ENCODE data around the gene CACNA1C.

Gene CACNA1C

DNA sequence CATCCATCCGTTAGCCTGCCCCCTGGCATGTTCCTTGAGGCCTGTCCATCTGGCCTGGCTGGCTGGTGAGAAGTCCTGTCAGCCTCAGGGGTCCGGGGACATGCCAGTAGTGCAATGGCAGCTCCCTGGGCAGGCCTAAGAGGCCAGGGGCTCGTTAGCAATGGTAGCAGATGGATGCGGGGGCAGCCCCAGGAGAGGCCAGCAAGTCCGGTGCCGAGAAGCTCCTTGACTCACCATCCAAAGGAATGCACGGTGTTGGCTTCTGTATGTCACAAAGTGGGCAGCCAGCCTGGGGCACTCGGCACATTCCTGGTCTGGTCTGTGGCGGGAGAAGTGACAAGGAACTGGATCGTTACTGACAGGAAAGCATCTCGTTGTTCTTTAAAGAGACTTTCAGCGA is 319.9 kb downstream of the CACNA1C start:
- no peak overlapping the region for H3K4me3 ChIP-seq (ENCODE audit: low read depth, low read length)

DNA sequence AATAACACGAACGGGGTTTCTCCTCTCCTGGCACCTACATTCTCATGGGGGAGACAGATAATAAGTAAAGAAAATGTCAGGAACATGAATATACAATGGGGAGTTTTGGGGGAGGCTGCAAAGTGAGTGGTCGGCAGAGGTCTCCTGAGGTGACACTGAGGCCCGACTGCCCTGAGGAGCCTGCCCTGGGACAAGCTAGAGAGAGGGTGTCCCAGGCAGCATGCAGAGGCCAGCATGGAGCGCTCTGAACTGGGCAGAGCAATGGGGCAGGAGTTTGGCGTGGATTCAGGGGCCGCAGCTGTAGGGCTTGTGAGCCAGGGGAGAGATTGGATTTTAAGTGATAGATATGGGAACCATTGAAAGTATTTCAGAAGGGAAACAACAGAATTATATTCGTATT is 320.5 kb downstream of the CACNA1C start:
- H3K4me3 ChIP-seq (ENCODE audit: low read depth, low read length): no peak overlapping the region
- TF ChIP-seq, protein P1, sequence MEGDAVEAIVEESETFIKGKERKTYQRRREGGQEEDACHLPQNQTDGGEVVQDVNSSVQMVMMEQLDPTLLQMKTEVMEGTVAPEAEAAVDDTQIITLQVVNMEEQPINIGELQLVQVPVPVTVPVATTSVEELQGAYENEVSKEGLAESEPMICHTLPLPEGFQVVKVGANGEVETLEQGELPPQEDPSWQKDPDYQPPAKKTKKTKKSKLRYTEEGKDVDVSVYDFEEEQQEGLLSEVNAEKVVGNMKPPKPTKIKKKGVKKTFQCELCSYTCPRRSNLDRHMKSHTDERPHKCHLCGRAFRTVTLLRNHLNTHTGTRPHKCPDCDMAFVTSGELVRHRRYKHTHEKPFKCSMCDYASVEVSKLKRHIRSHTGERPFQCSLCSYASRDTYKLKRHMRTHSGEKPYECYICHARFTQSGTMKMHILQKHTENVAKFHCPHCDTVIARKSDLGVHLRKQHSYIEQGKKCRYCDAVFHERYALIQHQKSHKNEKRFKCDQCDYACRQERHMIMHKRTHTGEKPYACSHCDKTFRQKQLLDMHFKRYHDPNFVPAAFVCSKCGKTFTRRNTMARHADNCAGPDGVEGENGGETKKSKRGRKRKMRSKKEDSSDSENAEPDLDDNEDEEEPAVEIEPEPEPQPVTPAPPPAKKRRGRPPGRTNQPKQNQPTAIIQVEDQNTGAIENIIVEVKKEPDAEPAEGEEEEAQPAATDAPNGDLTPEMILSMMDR (IDR thresholded peaks at IDR 0.05; ENCODE audit: low read depth, low read length): no peak

More for the DNA sequence above, 319.9 kb downstream of the CACNA1C start:
- TF ChIP-seq, protein P1 (IDR thresholded peaks at IDR 0.05; ENCODE audit: low read depth, low read length): no peak

DNA sequence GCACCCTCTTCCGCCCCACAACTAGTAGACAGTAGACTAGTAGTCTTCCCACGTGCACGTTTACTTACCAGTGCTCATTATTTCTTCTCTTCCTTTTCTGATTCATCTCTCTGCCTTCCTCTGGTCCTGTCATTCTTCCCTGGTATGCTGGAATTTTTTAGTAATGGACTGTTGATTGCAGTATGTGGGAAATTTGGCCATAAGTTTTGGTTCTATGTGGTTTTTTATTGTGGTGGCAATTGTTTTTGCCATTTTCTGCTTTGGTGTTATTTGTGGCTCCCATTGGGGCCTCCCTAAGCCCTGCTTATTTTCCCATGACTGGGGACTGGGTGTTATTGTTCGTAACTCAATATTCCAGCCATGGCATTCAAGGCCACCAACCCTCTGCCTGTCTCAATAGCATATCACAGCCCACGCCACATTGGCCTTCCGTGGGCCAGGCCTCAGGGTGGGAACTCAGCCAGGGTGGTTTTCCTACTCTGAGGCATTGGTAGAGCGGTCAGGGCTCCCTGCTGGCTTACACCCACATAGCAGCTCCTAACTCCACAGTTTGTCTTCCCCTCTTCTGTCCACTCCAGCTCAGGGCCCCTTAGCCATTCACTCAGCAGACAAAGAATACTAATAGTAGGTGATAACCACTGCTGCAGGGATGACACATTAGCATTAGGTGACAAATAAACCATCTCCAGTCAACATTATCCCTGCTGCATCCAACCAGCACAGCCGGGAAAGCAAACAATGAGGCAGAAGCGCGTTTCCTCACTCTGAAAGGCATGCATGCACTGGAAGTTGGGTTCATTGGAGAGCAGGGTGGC is 321.5 kb downstream of the CACNA1C start:
- H3K4me3 ChIP-seq (ENCODE audit: low read depth, low read length): no peak overlapping the region
- TF ChIP-seq, protein P1 (IDR thresholded peaks at IDR 0.05; ENCODE audit: low read depth, low read length): no peak

DNA sequence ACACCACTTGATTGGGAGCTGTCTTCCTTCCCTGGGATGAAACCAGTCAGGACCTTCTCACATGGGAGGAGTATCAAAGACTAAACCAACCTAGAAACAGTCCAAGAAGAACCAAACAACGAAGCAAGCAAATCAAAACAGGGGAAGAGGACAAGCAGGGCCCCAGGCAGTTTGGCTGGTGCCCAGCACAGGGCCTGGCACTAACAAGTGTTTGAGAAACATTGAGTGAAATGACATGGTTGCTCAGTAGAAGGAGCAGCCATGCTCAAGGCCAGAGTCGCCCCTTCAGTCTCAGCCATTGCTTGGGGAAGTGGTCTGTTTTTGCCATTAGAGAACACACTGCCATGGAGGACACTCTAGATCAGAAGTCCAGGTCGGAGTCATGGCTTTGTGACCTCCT is 323.1 kb downstream of the CACNA1C start:
- H3K4me3 ChIP-seq (ENCODE audit: low read depth, low read length): no peak overlapping the region
- TF ChIP-seq, protein P1 (IDR thresholded peaks at IDR 0.05; ENCODE audit: low read depth, low read length): no peak

DNA sequence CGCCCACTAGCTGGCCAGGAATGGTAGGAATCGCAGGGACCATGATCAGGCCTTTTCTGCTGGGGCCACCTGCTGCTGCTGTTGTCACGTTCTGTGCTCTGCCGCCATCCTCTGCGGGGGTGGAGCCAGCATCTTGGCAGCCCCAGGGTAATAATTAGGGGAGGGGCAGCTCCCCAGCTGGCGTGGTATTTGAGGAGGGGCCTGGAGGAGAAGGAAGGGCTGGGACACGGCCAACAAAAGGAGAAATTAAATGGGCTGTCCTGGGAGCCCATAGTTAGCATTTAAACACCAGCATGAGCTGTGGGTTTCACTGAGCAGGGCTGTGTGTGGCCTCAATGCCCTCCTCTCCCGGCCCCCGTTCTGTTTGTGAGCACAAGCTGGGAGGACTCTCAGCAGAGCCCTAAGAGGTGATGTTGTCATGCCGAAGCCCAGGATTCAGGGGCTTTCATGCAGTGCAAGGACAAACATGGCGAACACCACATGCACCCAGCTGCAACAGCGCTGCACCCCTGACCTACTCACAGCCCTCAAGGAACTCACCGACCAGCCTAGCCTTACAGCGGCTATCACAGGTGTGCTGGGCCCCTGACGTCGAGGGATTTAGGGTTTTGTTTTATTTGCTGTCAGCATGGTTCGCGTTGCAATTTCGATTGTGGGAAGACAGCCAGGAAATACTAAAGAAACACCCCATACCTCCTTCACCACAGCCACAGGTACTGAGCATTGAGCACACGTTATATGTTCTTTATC is 324.3 kb downstream of the CACNA1C start:
- TF ChIP-seq, protein P1 (IDR thresholded peaks at IDR 0.05; ENCODE audit: low read depth, low read length): no peak
- H3K4me3 ChIP-seq (ENCODE audit: low read depth, low read length): no peak overlapping the region

DNA sequence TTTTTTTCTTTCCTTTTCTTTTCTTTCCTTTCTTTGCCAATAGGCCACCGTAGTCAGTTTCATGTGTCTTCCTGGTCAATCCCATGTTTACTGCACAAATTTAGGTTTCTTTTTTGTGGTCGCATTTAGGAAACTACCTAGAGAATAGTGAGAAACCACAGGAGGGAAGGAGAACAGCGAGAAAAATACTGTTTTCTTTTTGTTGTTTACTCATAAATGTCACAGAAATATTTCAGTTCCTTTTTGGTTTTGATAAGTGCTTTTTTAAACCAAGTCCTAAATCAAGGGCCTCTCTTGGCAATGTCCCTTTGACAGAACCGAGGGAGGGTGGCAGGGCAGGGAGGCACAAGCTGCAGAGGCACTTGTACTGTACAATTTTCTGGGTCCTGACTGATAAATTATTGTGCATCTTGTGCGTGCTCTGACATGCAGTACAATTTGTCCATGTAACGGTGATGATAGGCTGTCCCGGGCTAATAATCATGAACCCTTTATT is 326.1 kb downstream of the CACNA1C start:
- TF ChIP-seq, protein P1 (IDR thresholded peaks at IDR 0.05; ENCODE audit: low read depth, low read length): no peak

DNA sequence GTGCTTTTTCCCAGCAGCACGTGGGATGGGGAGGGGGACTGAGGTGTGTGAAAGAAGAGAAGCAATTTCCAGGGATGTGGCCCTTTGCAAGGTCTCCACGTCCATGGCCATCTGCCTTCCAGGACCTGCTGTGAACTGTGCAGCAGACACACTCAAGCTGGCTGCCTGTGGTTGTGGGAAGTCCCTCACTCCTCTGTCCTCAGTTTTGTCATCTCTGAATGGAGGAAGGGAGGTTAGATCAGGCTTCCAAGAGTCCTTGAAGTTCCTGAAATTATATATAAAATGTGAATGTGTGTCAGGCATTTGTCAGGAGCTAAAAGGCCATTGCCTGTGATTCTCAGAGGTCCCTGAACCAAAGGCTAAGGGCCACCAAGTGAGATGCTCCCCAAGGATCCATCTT is 328.2 kb downstream of the CACNA1C start:
- TF ChIP-seq, protein P1 (IDR thresholded peaks at IDR 0.05; ENCODE audit: low read depth, low read length): no peak
- no peak overlapping the region for H3K4me3 ChIP-seq (ENCODE audit: low read depth, low read length)

More for the DNA sequence above, 326.1 kb downstream of the CACNA1C start:
- H3K4me3 ChIP-seq (ENCODE audit: low read depth, low read length): no peak overlapping the region

Data from WI38 (cell line).